Stimulated activated CD8-positive, alpha-beta memory T cell treated with anti-CD3 and anti-CD28 coated beads, Interleukin-7, amount 100 ng/mL, for 4 hours (primary cell): ENCODE results near the gene CDC45.
"Not testable (repeated sequence)": the region's sequence is repeated elsewhere in the genome, so short reads cannot be mapped to it uniquely, and the experiment has no call there.

ENCODE experiments used
- DNase-seq, 2 donors: peaks; one replicate each; pipeline ENCODE4 v3.0.0-alpha.2; 2020; ENCODE audit warnings: low read depth in 2 of 2

The CDC45 gene, protein sequence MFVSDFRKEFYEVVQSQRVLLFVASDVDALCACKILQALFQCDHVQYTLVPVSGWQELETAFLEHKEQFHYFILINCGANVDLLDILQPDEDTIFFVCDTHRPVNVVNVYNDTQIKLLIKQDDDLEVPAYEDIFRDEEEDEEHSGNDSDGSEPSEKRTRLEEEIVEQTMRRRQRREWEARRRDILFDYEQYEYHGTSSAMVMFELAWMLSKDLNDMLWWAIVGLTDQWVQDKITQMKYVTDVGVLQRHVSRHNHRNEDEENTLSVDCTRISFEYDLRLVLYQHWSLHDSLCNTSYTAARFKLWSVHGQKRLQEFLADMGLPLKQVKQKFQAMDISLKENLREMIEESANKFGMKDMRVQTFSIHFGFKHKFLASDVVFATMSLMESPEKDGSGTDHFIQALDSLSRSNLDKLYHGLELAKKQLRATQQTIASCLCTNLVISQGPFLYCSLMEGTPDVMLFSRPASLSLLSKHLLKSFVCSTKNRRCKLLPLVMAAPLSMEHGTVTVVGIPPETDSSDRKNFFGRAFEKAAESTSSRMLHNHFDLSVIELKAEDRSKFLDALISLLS

DNA sequence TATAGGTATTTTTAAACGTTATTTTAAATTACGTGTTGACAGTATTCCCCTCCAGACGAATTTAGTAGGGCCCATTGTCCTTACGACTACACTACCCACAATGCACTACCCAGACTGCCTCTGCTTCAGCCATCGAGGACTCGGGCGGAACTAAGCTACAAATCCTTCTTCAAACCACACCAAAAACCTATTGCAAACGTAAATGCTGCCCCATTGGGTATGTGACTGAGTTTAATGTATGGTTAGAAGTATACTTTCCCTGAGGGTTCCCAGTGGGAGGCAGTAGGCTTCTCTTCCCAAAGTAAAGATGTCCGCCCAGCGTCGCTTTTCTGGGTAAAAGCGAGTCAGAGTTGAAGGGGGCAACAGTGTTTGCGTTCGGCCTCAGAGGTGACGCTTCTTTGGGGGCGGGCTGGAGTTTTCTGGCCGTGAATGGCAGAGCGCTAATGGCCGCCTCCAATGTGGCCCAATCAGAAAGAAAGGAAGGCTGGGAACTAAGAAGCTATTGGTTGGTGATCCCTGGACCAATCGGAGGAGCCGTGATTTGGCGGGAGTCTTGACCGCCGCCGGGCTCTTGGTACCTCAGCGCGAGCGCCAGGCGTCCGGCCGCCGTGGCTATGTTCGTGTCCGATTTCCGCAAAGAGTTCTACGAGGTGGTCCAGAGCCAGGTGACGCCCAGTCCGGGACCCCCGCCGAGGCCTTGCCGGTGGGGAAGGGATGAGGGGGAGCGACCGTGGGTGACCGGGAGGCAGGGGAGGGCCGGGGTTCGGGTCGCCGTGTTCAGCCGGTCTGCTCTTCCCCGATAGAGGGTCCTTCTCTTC is at the start of gene CDC45:
CDC45 (plus strand) TSS at position 566 of the 818 bp plus-strand sequence; CDS start at position 615, 49 bp downstream.
- peak; percentile 90 to 94 for DNase-seq

GRCh38 chr22:19429950-19430889 is 49.5 kb upstream of the CDC45 start:
- no peak for DNase-seq

DNA sequence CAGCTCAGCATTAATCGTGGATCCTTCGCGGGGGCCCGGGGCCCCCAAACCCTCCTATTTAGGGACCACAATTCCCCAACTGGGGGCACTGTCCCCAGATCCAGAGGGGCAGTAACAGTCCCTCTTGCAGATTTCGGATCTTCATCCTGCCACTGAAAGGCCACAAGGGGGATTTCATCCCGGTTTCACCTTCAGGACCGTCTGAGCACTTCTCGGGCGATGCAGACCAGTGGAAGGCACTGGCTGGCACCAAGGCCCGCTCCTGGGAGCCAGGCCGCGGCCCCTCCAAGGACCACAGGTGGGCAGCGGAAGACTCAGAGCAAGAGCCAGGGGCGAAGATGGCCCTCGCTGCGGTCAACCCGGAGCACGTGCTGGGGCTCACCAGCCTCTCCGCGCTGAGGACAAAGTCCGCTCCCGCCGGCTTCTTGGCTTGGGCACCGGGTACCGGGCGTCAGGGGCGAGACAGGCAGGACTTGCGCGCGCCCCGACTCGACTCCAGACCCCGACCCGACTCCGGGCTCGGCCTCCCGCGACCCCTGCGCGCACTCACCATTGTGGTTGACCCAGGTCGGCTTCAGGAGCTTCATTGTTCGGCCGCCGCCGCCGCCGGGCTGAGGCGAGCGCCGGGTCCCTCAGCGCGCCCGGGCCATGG is 48.7 kb upstream of the CDC45 start:
- DNase-seq: no peak

GRCh38 chr22:19431649-19432132 is 48.0 kb upstream of the CDC45 start, which contains the start of gene HIRA:
TSS of gene HIRA (minus strand) at chr22:19431733. CDS start at chr22:19431476, 257 bp downstream.
- peak; percentile 65 to 79 for DNase-seq

- peak; percentile 79 to 91 for DNase-seq
These were observed 47.4 kb upstream of the CDC45 start, which contains the start of gene MRPL40 for GRCh38 chr22:19432133-19432851. TSS of gene MRPL40 (plus strand) at chr22:19432545. CDS start at chr22:19432555, 10 bp downstream.

DNA sequence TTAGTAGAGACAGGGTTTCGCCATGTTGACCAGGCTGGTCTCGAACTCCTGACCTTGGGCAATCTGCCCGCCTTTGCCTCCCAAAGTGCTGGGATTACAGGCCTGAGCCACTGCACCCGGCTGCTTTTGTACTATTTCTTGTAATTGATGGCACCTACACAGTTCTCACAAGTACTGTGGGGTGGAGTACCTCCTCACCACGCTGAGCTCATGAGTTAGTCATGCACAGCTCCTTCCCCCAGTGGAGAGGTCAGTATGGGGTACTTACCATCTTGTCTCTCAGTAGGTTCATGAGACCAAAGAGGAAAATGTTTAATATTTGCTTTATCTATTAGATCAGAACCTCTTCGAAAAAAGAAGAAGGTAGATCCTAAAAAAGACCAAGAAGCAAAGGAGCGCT is 45.3 kb upstream of the CDC45 start:
- DNase-seq: no peak

- DNase-seq: no peak
These were observed 44.7 kb upstream of the CDC45 start for GRCh38 chr22:19434829-19435580.

GRCh38 chr22:19436444-19437161 is 43.1 kb upstream of the CDC45 start:
- not testable (repeated sequence) for DNase-seq

DNA sequence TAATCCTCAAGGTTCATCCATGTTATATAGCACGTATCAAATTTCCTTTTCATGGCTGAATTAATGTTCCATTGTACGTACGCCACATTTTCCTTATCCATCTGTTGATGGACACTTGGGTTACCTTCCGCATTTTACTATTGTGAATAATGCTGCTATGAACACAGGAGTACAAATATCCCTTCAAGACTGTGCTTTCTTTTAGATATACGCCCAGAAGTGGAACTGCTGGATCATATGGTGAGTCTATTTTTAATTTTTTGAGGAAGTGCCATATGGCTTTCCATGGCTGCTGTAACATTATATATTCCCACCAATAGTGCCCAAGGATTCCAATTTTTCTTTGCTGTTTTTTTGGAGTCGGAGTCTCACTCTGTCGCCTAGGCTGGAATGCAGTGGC is 41.4 kb upstream of the CDC45 start:
- DNase-seq: no peak

DNA sequence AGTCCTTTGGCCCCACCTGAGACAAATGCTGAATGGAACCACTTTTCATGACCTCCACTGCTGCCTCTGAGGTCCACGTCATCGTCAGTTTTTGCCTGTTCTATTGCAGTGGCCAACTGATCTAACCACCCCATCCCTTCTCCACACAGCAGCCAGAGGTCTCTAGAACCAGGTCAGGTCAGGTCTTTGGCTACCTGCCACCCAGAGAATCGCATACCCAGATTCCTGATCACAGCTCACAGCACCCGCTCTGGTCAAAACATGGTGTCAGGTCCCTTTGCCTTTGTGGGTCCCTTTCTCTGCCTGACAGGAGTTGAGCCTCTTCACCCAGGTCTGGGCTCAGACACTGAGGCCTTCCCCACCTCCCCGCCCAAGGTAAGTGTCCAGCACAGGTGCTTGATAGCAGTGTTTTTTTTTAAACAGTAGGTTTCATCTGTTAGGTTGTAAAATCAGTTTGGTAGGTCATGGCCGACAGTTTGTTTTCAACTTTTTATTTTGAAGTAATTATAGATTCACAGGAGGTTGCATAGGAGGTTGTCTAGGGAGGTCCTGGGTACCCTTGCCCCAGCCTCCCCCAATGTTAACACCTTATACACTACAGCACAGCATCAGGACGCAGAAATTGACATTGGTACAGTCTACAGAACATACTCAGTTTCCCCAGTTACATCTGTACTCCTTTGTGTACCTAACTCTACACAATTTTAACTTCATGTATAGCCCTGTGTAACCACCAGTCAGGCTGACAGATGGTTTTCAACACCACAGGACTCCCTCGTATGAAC is 39.1 kb upstream of the CDC45 start:
- DNase-seq: no peak

GRCh38 chr22:19442166-19442565 is 37.6 kb upstream of the CDC45 start:
- no peak for DNase-seq

GRCh38 chr22:19443544-19444211 is 36.0 kb upstream of the CDC45 start:
- DNase-seq: no peak

- DNase-seq: not testable (repeated sequence)
These were observed 34.3 kb upstream of the CDC45 start for GRCh38 chr22:19445279-19445982.

DNA sequence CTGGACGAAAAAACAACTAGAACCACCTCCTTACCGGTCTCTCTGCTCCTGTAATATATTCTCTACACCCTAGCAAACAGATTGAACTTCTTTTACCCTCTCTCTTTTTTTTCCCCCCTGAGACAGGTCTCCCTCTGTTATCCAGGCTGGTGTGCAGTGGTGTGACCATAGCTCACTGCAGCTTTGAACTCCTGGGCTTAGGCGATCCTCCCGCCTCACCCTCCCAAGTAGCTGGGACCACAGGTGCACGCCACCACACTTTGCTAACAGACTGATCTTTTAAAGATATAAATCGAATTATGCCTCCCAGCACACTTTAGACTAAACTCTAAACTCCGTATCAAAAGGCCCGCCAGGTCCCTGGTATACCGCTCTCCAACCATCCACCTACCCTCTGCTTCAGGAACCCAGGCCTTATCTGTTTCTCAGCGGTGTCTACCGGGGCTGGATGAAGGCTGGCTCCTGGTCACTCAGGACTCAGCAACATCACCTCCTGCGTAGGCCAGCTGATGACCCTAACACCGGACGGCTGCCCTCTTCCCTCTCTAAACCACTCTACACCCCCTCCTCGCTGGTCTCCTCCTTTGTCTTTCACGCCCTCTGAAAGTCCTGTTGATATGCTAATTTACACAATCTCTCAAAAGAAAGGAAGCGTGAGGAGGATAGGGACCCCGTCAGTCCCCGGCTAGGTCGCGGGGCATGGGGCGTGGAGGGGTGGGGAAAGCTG is 33.0 kb upstream of the CDC45 start:
- DNase-seq: no peak

DNA sequence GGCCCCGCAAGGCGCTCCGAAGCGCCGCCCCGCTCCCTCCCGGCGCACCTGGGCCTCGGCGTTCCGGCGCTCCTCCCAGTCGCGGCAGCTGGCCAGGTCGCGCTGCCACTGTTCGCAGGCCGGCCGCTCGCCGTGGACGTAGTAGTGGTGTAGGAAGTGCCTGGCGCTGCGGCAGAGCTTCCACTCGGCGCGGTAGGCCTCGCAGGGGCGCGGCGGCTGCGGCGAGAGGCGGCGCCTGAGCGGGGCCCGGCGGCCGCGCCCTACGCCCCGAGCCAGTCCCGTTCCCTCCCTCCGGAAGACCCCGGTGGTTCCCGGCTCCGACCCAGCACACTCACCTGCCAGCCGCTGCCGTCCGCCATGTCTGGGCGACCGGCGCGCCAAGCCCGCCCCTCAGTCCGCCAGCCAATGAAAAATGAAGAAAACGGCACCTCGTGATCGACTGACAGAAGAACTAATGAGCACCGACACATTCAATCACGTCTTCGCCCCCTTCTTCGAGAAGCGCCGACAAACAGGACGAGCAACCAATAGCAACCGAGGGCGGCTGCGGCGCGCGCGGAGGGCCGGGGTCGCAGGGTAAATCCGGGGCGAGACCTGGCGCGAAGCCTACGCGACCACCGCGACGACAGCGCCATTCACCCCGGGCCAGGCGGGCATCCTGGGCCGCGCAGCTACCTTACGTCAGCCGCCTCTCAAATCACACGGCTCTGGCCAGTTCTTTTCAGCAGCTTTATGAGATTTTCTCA is 32.2 kb upstream of the CDC45 start, which contains the start of gene C22orf39:
C22orf39 (minus strand) TSS at position 382 of the 746 bp plus-strand sequence; CDS start at position 359, 23 bp downstream.
- peak; percentile 77 to 80 for DNase-seq
